ENCODE data around the gene KLHL29.

Gene KLHL29

DNA sequence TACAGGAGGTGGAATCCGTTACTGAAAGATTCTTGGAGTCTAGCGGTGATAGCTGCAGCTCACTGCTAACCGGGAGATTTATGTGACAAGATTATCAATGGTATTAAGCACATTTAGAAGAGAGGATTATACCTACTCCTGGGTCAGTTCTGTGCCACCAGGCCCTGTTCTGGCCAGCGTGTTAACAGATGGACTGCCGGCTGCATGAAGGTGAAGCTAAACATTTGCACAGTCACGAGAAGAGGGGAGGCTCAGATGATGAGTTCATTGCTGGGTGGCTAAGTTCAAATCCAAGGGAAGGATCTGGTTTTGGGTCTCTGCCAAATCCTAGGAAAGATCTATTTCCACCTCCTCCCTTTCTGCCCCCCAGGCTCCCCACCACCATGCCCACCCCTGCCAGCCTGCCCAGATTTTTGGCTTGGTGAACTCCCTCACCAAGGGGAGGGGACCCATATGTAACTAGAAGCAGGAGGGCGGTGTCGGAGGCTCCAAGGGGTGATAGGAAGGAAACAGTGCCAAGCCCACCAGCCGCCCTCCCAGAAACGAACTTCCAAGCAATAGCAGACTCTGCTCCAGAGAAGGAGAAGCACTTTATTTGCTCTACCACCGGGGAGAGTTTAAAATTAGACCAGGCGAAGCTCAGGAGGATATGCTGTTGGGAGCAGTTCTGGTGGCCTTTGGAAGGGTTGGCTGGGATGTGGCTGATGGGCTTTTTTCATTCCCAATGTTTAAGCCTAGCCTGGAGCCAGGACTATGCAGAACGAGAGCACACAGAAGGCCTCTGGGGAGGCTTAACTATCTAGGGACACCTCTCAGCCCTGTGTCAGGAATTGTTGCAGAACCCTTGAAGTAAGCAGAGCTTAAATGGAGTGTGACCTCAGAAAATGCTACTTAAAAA, 200.5 kb downstream of the KLHL29 start:
- Mint-ChIP-seq H3K4me3 (no peak overlapping the region), H3K4me1 (ENCODE audit: low read depth) (no peaks in the 10 kb centered on the region), H3K27me3 (peaks cover 5% of the 10 kb centered on the region), H3K27ac (no peak overlapping the region), H3K9me3 (no peaks in the 10 kb centered on the region), H3K36me3 (ENCODE audit: low read depth) (no peaks in the 10 kb centered on the region)
- intact Hi-C loops (cut with micrococcal nuclease), result no loop called here

DNA sequence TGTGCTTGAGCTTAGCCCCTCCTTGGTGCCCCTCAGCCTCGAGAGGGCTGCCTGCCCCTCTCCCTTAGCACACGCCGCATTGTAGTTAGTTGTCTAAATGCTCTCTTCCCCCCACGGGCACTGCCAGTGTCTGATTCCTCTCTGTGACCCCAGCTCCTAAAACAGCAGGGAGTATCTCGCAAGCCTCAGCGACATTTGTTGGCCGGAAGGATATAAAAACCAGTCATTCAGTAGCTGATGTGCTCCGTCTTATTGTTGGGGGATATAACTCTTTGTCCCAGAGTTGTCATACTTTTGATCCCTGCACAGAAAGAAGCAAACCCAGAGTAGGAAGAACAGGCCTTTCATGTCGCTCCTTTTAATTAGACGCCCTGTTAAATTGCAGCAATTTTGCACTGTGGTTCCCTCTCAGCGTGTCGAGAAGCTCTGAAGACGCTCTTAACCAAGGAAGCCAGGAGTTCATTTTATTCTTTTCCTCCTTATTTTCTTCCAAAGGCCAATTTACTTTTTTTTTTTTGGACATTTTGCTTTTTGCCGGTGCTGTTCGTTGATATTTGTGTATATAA, 201.8 kb downstream of the KLHL29 start:
- Mint-ChIP-seq H3K4me1 (ENCODE audit: low read depth) (no peaks in the 10 kb centered on the region), H3K9me3 (no peaks in the 10 kb centered on the region), H3K27ac (no peak overlapping the region), H3K27me3 (peaks cover 12% of the 10 kb centered on the region), H3K36me3 (ENCODE audit: low read depth) (no peaks in the 10 kb centered on the region), H3K4me3 (no peak overlapping the region)
- intact Hi-C loops (cut with micrococcal nuclease), result no loop called here

DNA sequence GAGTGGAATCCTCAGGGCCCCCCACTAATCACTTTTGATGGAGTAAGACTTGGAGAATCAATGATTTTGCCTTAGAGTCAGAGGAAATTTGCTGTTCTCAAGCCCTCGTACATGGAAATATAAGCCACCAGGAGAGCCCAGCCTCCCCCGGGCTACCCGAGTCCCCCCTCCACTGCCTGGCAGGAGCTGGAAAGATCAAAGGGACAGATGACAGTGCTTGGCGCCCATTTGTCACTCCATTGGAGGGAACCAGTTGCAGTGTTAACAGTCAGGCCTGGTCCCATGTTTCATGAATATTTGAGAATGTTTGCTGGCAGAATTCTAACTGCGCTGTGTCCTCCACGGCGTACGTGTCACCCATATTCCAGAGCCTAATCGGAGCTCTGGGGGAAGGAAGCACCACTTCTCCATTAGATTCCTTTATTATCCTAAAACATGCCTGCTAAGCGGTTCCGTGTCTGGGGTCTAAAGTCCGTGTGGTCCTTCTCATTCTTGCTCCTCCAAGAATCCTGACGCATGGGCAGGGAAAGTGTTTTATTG, 202.4 kb downstream of the KLHL29 start:
- H3K4me3 Mint-ChIP-seq, result no peak overlapping the region
- no peaks in the 10 kb centered on the region for H3K4me1 Mint-ChIP-seq (ENCODE audit: low read depth)
- H3K27ac Mint-ChIP-seq, result no peak overlapping the region

DNA sequence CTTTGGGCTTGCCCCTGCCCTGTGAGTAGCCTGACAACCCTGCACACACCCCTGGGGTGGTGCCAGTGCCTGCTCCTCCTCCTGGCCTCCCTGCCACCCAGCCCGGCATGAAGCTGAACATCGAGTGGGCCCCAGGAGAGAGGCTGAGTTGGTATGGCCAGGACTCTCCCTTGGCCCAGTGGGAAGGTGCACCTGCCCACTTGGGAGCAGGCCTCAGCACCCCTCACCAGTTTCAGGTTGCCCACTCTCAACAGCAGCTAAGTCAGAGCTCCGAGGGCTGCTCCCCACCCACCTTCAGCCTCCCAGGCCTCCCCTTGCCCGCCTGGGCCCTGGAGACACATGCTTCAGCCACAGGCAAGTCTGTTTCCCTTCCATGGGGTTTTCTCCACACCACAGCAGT, 203.1 kb downstream of the KLHL29 start:
- no peak overlapping the region for H3K4me3 Mint-ChIP-seq
- H3K36me3 Mint-ChIP-seq (ENCODE audit: low read depth), result no peaks in the 10 kb centered on the region
- H3K27me3 Mint-ChIP-seq, result peaks cover 11% of the 10 kb centered on the region
- no peaks in the 10 kb centered on the region for H3K9me3 Mint-ChIP-seq
- no peak overlapping the region for H3K27ac Mint-ChIP-seq
- no peaks in the 10 kb centered on the region for H3K4me1 Mint-ChIP-seq (ENCODE audit: low read depth)
- intact Hi-C loops (cut with micrococcal nuclease), result no loop called here

More for the DNA sequence above, 202.4 kb downstream of the KLHL29 start:
- intact Hi-C loops (cut with micrococcal nuclease), result no loop called here
- Mint-ChIP-seq H3K27me3 (peaks cover 11% of the 10 kb centered on the region), H3K9me3 (no peaks in the 10 kb centered on the region), H3K36me3 (ENCODE audit: low read depth) (no peaks in the 10 kb centered on the region)

DNA sequence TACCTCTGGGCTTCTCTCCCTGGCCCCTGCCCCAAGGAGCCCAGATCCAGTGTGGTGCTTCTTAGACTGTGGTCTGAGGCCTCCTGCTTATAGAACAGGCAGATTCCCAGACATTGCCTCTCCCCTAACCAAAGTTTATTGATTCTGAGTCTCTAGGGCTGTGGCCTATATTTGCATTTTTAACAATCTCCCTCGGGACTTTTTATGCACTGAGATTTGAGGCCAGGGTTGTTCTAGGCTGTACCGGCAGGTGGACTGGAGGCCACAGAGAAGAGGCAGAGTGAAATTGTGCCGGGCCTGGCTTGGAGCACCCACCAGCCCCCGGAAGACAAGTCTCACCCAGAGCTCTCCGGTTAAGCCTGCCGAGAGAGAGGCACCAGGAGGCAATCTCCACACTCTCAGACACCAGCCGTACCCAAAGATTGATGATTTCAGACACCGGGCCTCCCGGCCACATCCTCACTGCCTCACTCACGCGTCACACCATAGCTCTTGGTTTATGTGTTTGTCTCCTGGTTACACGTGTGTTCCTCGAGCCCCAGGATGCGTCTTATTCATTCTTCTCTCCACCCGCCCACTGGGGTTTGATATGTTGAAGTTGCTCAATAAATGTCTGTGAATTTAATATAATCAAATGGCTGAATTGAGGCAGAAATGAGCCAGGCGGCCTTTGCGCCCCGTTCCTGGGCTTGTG, 203.7 kb downstream of the KLHL29 start:
- Mint-ChIP-seq H3K4me1 (ENCODE audit: low read depth) (no peaks in the 10 kb centered on the region), H3K4me3 (no peak overlapping the region), H3K36me3 (ENCODE audit: low read depth) (no peaks in the 10 kb centered on the region), H3K9me3 (no peaks in the 10 kb centered on the region), H3K27me3 (peaks cover 11% of the 10 kb centered on the region), H3K27ac (no peak overlapping the region)
- intact Hi-C loops (cut with micrococcal nuclease), result no loop called here

DNA sequence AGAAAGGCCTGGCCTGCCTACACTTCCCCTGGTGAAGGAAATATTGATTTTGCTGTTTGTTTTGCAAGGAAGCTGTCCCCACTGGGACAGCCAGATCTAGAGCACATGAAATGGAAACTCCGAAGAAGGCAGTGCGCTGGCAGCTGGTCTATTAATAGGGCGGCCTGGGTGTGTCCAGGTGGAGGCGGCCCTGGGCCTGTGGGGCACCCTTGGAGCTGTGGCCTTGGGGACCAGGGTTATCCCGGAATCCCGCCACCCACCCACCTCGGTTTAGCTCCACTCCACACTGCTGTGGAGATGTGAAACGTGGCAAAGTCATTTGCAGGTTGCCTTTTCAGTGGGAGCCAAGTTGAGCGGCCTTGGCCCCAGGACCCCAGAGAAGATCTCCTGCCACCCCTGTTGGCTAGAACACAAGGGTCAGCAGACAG, 204.3 kb downstream of the KLHL29 start:
- no peaks in the 10 kb centered on the region for H3K4me1 Mint-ChIP-seq (ENCODE audit: low read depth)
- H3K4me3 Mint-ChIP-seq, result no peak overlapping the region
- peaks cover 11% of the 10 kb centered on the region for H3K27me3 Mint-ChIP-seq
- no peak overlapping the region for H3K27ac Mint-ChIP-seq
- no peaks in the 10 kb centered on the region for H3K36me3 Mint-ChIP-seq (ENCODE audit: low read depth)
- no peaks in the 10 kb centered on the region for H3K9me3 Mint-ChIP-seq
- intact Hi-C loops (cut with micrococcal nuclease), result no loop called here

DNA sequence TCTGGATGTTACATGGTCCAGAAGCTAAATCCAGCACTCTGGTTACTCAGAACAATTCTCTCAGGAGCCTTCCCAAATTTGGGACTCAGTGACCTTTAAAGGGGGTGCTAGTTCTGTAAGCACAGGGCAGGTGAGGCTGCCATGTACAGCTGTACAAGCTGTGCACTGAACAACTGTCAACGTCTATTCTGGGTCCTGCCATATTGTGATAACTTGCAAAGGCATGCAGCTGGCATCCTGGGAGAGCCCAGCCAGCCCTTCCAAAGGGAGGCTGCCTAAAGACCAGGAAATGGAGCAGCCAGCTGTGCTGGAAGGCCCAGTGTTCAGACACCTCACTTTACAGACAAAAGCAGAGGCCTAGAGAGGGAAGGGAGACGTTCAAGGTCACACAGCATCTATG, 204.8 kb downstream of the KLHL29 start:
- Mint-ChIP-seq H3K4me1 (ENCODE audit: low read depth) (no peaks in the 10 kb centered on the region), H3K9me3 (no peaks in the 10 kb centered on the region), H3K27me3 (peaks cover 13% of the 10 kb centered on the region), H3K27ac (no peak overlapping the region), H3K36me3 (ENCODE audit: low read depth) (no peaks in the 10 kb centered on the region), H3K4me3 (no peak overlapping the region)
- intact Hi-C loops (cut with micrococcal nuclease), result no loop called here

DNA sequence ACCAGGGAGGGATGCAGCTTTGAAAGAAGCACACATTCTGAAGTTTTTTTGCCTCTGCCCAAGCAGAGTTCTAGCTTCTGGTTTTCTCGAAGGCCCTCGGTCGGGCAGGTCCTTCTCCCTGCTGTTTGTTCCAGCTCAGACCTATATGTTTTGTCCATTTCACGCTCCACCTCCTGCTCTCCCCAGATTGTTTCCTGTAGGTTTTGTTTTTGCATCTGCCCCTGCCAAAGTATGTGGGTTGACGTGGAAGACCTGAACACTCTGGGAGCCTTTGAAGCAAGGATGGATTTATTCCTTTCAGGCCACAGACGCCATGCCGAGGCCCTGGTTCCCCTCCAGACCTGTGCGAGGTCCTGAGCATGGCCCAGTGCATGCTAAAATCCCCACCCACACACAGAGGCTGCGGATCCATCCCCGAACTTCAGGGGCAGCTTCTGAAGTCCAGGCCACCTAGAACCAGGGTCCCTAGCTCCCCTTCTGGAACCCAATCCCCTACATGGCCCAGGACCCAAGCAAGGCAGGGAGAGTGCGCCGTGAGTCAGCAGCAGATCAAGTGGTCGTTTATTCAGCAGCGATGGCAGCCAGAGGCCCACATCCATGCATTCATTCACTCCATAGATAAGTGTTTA, 205.4 kb downstream of the KLHL29 start:
- no peak overlapping the region for H3K27ac Mint-ChIP-seq
- no peaks in the 10 kb centered on the region for H3K9me3 Mint-ChIP-seq
- H3K4me3 Mint-ChIP-seq, result no peak overlapping the region
- intact Hi-C loops (cut with micrococcal nuclease), result no loop called here
- H3K27me3 Mint-ChIP-seq, result peaks cover 16% of the 10 kb centered on the region
- no peaks in the 10 kb centered on the region for H3K4me1 Mint-ChIP-seq (ENCODE audit: low read depth)
- H3K36me3 Mint-ChIP-seq (ENCODE audit: low read depth), result no peaks in the 10 kb centered on the region

DNA sequence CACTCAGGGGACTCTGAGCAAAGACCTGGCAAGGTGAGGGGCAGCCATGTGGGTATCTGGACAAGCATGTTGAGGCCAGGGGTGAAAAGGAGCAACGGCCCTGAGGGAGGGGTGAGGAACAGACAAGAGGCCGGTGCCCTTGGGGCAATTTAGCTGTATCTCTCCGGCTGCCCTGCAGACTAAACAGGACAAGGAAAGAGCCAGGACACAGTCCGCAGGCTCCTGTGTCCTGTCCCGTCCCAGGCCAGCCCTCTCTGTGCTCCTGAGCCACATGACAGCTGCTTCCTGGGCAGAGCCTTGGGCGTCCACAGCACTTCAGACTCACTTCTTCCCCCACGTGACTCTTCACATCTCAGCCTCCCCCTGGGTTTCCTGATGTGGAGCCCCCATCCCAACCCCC, 206.1 kb downstream of the KLHL29 start:
- H3K36me3 Mint-ChIP-seq (ENCODE audit: low read depth), result no peaks in the 10 kb centered on the region
- no peak overlapping the region for H3K27ac Mint-ChIP-seq
- no peak overlapping the region for H3K4me3 Mint-ChIP-seq
- H3K9me3 Mint-ChIP-seq, result no peaks in the 10 kb centered on the region
- intact Hi-C loops (cut with micrococcal nuclease), result no loop called here
- no peaks in the 10 kb centered on the region for H3K4me1 Mint-ChIP-seq (ENCODE audit: low read depth)
- peaks cover 19% of the 10 kb centered on the region for H3K27me3 Mint-ChIP-seq

DNA sequence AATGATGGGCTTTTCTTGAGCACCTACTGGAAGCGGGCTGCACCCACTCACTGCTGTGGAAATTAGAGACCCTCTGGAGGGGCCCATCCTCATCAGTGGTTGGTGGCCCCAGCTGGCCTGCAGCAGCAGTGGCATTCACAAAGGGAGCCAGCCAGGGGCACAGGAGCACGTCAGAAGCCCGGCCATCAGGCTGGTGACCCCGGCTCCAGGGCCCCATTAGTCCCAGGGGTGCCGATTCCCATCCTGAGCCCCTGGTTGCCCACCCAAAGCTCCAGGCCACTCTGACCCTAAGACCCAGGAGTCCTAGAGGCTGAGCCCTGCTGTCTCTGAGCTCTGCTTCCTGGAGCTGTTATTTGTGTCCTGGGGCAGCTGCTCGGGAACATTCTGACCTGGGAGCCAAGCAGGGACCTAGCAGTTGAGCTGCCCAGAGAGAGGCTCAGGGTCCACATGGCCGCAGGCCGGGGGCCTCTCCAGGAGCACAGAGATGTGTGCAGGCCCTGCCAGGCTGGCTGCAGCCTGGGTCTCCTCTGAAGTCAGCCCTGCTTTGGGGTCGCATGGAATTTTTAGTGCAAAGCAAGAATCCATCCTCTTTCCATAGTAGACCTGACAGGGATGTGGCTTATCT, 207.2 kb downstream of the KLHL29 start:
- intact Hi-C loops (cut with micrococcal nuclease), result no loop called here
- H3K4me3 Mint-ChIP-seq, result no peak overlapping the region
- no peaks in the 10 kb centered on the region for H3K36me3 Mint-ChIP-seq (ENCODE audit: low read depth)
- H3K27ac Mint-ChIP-seq, result no peak overlapping the region
- H3K27me3 Mint-ChIP-seq, result peaks cover 18% of the 10 kb centered on the region
- no peaks in the 10 kb centered on the region for H3K9me3 Mint-ChIP-seq
- H3K4me1 Mint-ChIP-seq (ENCODE audit: low read depth), result no peaks in the 10 kb centered on the region

DNA sequence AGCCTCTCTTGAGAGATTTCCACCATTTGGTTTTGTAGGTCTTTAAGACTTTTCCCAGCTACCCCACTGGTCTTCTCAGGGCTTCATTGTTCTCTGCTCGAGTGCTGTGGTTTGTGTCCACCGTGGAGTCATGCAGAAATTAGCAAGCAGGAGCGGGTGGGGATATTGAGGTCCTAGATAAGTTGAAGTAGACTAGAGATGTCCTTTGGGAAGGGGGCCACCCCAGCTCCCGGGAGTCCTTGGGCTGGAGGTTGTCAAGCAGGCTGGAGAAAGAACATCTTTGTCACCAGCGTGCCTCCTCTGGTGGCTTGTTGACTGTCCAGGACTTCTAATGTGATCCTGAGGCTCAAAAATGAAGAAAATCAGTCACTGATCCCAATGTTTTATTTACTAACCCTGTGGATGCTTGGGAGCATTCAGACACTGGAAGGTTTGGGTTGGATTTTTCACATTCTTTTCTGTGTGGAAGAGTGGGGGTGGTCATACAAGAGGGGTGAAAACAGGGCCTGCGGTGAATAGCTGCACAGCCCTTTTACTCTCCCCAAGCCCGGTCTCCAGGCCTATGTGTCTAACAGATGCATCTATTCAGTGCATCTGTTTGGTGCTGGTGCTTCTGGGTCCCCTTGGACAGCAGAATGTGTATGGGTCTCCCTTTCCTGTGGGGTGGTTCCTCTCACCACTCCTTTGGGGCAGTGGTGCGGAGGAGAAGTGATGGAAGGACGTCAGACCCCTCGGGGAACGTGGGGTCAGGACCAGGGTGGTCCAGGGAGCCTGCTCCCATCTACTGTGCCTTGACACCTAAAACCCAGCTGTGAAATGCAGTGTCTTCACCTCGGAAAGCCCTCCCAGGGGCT, 208.1 kb downstream of the KLHL29 start:
- Mint-ChIP-seq H3K9me3 (no peaks in the 10 kb centered on the region), H3K4me1 (ENCODE audit: low read depth) (no peaks in the 10 kb centered on the region), H3K4me3 (no peak overlapping the region), H3K27me3 (peaks cover 18% of the 10 kb centered on the region), H3K36me3 (ENCODE audit: low read depth) (no peaks in the 10 kb centered on the region), H3K27ac (no peak overlapping the region)
- intact Hi-C loops (cut with micrococcal nuclease), result no loop called here

DNA sequence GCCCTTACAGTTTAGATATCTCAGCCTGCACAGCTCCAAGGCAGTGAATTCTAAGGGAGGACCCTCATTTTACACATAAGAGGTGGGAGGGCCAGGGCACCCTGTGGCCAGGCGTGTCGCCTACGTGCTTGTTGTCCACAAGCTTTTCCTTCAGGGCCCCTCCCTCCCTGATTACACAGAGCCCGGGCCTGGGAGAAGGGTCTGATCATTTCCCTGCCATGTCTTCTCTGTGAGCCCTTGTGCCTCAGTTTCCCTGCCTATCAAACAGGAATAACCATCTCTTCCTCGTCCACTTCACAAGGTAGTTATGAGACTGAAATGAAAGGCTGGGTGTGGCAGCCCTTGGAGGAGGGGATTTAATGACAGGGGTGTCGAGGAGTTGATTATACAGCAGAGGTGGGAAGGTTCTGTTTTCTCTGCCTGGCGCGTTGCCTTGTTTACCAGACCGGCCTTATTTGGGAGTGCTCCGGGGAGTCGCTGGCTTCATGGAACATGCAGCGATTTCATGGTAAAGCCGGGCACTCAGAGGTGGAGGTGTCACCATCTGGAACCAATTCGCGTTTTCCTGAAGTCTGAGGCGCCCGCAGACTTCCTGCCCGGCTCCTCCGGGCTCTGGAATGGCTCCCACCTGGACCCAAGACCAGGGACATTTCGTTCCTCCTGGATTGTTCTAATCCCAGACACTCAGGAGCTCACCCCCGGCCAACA, 208.9 kb downstream of the KLHL29 start:
- no peaks in the 10 kb centered on the region for H3K36me3 Mint-ChIP-seq (ENCODE audit: low read depth)
- no peak overlapping the region for H3K4me3 Mint-ChIP-seq
- H3K27me3 Mint-ChIP-seq, result peaks cover 19% of the 10 kb centered on the region
- H3K27ac Mint-ChIP-seq, result no peak overlapping the region
- no peaks in the 10 kb centered on the region for H3K4me1 Mint-ChIP-seq (ENCODE audit: low read depth)
- no peaks in the 10 kb centered on the region for H3K9me3 Mint-ChIP-seq
- intact Hi-C loops (cut with micrococcal nuclease), result no loop called here
